Fibroblast of peridontal ligament (primary cell): ENCODE results near the gene HES6.

ENCODE experiments used
- DNase-seq: peaks from one replicate; pipeline ENCODE4 v3.0.0-alpha.2; 2010; ENCODE audit errors: extremely low read depth

The HES6 gene

DNA sequence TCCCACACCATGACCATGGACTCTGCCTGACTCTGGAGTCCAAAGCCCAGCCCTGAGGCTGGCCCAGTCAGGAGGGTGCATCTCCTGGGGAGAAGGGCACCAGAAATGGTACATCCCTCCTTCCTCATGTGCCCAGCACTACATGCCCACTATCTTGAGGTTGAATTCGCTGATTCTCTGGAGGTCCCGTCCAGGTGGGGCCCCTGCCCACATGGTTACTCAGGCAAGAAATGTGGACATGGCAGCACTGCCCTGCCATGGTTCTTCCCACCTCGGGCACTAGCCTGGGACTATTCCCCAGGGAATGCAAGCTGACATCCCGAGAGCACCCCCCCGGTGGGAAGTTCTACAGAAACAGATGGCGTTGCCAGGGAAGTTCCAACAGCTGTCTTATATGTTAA, 15.3 kb upstream of the HES6 start:
- no peak for DNase-seq

DNA sequence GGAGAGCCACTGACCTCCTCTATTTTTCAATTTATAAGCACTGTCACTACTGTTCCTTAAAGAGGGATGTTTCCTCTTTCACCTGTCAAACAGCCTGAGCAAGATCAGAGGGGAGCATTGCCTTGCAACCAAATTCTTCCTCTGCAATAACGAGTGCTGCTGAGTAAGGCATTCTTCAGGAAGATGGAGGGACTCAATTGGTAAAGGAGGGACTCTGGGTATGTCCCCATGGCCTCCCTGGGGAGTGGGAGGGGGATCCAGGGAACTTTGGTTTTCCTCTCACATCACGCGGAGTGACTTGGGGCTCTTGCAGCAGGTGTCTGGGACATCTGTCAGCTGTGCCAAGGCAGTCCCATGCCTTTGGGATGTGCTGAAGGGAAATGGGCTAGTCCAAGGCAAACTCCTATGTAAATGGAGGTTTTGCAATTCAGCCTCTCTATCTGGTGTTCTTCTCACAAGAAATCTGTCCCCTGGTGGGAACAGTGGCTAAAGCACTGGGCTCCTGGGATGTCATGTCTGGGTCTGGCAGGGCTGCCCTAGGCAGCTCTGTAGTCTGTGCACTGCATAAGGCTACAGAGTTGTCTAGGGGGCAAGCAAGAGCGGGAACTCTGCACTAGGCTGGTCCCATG, 14.4 kb upstream of the HES6 start:
- no peak for DNase-seq

DNA sequence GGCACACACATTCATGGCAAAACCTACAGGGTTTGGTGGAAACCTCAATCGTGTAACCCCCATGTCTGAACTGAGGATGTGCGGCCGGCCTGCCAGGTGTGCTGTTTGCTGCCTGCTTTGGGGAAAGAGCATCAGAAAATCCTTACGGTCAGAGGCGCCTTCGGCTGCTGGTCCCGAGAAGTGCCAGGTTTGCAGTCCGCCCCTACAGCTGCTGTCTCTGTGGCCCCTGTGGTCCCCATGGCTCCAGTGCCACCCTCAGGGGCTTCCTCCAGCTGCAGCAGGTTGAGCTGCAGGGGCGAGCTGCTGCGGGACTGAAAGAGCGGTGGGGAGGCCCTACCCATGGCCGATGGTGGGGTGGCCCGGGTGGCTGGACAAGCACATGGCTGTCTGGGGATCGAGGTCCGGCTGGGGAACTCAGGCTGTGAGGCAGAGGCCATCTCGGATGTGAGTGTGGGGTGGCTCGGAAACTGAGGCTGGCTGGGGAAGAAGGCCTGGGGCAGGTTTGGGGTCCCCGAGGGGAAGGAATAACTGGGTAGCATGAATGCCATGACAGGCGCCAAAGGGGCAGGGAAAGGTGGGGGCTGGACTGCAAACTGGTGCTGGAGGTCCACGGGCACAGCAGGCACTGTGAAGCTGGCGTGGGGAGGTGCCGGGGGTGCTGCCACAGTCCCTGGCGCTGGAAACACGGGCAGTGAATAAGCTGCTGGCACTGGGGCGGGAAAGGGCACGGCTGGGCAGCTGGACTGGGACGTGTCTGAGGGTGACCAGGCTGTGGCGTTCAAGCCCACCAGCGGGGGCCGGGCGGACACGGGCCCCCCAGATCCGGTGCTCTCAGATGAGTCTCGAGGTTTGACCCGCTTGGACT, 13.2 kb upstream of the HES6 start:
- no peak for DNase-seq

DNA sequence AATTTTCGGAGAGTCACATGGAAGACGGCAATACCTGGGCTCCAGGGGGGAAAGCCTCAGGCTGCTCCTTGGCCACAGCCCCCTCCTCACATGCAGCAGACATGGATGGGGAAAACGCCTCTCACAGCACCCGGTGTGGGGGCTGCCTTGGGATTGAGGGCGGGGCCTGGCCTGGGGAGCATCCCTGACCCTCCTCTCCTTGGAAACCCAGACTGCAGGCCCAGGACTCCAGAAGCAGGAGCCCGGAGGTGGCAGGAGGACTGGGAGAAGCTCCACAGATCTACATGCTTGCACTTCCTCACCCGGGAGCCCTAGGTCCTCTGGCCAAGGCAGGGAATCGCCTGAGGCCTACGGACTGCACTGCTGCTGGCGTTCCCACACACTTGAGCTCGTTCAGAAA, 12.1 kb upstream of the HES6 start:
- no peak for DNase-seq

DNA sequence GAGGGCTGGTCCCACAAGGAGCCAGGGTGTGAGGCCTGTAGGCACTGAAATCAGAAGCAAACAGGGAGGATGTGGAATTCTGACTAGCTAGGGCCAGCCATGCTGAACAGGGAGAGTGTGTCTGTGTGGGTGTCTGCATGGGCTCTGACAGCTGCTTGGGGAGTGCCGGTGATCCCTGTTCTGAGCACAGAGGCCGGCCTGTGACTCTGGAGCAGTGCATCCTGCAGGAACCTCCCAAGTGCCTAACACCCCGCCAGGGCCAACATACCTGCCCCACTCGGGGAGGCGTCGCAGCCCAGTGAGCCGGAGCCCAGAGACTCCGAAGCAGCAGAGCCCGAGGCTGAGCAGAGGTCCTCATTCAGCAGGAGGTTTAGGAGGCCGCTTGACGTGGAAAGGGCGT, 11.5 kb upstream of the HES6 start:
- no peak for DNase-seq

DNA sequence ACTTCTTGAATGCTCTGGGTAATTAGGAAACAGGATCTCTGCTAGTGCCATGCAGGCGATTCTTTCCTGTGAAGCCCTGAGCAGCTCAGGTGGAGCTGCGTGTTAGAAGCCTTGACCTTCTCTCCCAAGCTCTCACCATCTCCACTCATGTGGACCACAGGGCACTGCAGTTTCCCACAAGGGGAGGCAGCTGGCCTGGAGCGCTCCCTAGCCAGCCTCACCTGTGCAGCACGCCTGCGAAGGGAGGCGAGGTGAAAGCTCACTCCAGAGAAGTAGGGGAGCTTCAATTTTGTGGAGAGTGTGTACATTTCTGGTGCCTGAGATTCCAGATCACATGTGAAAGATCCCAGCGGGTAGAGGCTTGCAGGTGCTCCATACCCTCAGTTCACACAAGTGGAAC, 11.1 kb upstream of the HES6 start:
- no peak for DNase-seq

DNA sequence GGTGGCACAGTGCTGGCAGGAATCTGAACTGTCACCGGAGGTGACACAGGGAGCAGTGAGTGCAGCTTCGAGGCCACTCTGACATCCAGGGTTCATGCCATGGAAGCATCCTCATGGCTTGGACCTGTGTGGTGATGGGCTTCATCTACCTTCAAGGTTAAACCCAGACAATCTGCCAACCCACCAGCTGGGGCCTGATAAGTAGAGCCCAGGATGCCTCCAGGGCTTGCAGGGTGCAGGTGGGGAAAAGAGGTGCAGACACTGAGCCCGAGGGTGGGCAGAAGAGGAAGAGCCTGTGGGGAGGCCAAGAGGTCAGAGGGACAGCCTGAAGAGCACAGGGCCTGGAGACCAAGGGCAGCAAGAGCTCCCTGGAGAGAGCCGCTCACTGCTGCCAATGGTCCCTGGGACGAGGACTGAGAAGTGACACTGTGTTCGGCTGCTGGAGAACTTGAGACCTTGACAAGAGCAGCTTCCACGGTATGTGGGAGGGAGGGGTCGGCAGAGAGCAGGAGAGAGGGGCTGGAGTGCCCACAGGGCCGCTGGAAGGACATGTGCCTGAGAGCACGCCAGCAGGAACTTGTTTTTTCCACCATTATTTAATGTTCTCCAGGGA, 8.1 kb upstream of the HES6 start:
- DNase-seq = no peak

DNA sequence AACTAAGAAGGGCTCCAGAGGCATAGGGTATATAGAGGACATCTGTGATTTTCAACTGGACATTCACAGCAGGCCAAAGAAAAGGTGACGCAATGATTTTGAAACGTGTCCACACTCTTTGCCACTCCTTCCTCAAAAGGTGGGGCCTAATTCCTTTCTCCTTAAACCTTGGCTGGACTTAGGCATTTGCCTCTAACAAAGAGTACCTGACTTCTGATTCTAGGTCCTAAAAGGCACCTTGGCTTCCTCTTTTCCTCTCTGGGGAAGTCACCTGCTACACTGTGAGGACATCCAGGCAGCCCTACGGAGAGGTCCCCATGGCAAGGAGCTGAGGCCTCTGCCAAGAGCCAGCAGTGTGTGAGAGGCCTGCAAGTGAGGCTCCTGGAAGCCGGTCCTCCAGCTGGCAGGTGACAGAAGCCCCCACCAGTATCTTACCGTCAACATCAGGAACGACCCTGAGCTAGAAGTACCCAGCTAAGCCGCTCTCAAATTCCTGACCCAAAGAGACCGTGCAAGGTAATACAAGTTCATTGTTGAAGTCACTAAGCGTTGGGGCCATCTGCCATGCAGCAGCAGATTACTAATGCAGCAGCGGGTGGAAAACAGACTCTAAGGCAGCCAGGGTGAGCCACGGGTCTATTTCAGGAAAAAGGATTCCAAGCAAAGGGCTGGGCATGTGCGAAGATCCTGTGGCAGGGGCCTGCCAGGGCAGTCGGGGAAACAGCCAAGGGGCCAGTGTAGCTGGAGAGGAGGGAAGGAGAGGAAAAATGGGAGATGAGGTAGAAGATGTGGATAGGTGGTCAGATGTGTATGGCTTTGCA, 7.4 kb upstream of the HES6 start:
- no peak for DNase-seq

DNA sequence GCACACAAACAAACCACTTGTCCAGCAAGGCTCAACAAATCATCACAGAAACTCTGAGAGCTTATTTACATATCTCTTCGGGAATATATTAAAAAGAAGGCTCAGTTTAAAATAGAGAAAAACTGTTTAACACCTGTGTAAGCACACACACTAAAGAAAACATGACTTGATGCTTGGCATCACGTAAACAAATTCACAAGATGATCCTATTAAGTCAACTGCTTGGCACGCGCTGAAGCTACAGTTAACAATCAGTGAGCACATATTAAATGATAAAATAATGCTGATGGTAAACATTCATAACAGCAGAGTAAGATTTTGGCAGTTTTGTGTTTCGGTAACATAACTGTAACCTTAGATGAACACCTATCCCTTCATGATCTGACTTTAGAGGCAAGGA, 4.3 kb upstream of the HES6 start:
- DNase-seq = no peak

DNA sequence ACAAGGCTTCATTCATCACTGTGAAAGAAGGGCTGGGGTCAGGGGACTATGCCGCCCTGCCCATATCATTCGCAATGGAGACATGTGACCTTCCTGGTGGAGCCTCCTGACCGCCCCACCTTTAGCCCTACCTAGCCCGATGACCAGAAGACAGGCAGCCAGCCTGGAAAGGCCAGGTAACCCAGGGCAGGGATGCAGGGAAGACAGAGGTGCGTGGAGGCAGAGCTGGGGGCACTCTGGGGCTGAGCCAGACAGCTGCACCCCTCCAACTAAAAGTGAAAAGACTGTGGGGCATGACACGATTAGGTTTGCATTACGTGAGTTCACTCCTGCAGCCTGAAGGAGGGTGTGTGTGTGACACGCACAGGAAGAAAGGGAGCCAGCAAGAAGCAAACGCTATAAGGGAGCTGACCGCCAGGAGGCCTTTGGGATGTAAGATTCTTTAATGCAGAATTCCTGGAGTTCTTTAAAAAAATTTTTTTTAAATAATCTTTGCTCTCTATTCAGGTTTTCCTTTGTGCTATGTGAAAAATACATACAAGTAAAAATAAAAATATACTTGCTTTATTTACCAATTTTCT, 3.7 kb upstream of the HES6 start:
- DNase-seq = no peak

DNA sequence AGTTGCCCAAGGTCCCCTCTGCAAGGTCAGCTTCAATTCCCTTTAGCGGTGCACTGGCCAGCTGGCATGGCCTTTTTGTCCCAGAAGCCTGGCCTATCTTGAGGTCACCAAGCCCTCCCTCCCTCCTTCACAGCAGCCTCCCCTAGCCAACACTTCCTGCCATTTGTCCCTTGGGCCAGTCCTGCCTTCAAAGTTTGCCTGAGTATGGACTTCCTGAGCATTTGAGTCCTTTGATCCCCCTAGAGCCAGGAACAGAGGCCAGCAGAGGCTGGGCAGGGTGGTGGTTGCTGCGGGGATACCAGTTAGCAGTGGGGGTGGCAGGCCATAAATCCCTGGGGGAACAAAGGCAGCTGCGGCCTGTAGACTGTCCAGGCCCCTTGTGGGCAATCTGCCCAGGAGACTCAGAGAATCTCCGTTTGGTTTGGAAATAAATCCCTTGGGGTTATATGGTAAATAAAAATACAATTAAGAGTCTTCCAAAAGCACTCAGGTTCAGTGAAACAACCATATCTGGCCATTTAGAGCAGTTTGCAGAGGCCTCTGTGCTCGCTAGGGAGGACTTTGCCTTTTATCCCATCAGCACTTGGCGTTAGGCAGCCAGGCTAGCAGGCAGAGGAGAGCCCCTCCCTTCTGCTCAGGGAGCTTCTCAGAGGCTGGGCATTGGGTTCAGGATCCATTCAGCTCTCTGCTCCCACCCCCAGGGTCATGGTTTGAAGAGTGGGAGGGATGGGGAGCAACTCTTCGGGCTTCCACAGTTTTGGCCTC, 3.1 kb upstream of the HES6 start:
- DNase-seq = no peak

DNA sequence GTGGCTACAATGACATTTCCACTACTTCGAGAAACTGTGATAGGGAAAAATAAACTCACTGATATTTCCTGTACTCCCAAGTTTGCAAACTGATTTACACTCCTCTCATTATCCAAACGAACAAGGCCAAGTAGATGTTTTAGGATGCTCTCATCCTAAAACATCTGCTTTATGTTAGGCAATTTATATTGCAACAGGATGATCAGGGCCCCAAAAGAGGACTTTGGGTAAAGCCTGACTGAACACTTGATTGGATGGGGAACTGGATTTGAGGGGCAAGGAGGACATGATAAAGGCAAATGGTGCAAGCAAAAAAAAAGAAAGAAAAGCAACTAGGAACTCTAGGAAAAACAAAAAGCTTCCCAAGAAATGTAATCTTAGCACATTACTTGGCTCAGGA, 2.1 kb upstream of the HES6 start:
- peak; percentile 49 for DNase-seq

DNA sequence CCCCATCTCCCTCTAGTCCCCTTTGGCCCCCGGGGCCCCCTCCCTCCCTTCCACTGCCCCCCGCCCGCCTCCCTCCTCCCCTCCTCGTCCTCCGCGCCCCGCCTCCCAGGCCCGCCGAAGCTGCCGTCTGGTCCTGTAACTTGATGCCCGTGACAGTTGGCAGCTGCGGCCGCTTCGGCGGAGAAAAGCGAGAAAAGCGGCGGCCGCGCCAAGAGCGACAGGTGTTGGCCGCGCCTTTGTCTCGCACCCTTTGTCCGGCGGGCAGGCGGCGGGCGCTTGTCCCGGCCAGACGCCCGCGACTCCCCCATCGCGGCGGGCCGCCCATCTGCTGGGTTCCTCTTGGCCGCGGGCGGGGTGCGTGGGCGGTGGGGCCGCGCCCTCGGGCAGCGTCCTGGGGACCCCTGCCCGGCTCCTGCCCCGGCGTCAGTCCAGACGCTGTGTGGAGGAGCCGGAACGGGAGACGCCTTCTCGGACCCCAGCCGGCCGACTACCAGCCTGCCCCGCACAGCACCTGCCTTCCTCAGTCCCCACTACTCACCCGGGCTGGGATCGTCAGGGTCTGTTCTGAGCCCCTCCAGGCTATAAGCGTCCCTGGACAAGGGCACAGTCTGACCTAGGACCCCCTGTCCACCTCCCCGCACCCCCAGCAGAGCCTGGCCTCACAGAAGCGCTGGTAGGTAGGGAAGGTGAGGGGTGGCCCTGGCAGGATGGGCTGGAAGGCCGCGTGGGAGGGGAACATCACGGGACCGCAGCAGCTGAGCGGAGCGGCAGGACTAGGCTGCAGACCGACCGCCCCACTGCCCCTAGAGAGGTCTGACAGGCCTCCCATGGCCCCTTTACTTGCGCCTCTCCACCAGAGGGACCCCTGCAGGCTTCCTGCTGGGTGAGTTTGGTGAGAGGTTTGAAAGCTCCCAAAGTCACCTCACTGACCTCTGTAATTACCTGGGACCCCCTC, 1.2 kb upstream of the HES6 start:
- DNase-seq = no peak

DNA sequence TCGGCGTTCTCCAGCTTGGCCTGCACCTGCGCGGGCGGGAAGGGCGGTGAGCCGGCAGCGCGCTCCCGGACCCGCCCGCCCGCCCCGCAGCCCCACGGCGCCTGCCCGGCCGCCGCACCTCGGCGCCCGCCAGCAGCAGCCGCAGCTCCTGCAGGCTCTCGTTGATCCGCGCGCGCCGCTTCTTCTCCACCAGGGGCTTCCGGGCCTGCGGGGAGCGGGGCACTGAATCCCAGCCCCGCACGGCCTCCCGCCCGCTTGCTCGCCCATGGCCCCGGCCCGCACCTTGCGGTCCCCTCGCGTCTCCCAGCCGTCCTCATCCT, 335 bp downstream of the HES6 start:
- no peak for DNase-seq

DNA sequence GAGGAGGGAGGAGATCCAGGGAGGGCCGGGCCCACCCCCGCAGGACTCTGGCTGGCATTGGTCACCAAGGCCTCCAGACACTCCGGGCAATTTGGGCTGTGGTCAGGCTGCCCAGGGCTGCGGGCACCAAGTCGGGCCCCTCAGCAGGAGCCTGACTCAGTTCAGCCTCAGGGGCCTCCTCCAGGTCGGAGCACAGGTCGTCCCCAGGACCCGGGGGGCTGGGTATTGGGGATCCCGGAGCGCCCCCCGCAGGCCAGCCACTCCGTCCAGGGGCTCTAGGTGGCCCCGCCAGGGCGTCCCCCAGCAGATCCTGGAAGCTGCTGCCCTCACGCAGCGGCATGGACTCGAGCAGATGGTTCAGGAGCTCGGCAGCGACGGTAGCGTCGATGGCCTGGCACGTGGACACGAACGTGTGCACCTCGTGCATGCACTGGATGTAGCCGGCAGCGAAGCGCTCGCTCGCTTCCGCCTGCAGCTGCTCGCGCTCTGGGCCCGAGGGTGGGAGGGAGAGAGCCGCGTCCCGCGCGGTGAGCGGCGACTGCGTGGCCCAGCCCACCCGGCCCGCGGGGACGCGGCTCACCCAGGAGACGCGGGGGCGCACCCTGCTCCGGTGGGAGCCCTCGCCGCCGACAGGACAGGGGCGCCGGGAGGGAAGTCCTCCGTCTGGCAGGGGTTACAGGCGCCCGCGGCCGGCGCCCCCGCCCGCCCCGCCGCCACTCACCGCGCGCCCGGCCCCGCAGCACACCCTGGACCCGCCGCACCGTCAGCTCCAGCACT, 884 bp downstream of the HES6 start:
- no peak for DNase-seq

DNA sequence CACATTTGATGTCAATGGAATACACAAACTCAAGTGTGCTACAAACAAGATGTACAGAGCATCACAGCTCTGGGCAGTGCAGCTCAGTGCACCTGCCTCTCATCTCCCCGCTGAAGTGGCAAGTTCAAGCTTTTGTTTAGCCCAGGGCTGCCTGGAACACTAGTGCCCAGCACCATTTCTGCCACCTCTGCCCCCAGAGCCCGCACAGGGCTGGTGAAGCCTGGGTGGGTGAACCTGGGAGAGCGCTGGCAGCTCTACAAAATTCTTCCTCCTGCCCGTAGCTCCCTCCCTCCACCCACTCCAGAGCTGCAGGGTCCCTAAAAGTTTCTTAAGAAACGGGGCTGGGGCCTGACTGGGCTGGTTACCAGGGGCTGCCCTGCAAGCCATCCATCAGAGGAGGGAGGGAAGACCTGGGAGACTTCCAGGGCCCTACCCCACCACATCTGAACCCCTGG, 1.5 kb downstream of the HES6 start:
- no peak for DNase-seq

DNA sequence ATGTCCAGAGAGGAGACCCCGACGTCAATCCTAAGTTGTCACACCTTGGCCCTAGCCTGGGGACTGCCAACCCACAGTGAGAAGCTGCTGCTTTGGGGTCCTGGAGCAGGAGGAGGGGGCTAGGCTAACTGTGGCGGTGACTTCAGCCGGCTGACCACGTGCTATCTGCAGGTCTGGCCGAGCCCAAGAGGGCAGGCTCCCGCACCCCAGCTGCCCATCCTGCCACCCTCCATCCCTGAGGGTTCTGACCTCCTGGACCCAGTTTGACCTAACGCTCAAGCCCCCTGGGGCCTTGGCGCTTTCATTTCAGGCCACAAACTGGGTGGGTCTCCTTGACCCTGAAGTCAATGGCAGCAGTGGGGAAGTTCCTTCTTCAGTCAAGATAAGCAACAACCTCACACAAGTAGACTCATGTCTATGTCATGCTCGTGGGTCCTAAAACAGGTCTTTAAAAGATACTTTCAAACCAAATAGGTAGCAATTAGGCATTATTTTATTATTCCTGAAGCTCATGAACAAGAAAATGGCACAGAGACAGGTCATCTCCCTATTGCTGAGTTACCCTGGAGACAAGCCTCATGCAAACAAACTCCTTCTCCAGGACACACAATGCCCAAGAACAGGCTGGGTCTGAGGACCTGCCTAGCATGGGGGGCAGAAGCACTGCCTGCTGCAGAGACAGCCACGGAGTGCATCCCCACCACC, 2.3 kb downstream of the HES6 start:
- no peak for DNase-seq

DNA sequence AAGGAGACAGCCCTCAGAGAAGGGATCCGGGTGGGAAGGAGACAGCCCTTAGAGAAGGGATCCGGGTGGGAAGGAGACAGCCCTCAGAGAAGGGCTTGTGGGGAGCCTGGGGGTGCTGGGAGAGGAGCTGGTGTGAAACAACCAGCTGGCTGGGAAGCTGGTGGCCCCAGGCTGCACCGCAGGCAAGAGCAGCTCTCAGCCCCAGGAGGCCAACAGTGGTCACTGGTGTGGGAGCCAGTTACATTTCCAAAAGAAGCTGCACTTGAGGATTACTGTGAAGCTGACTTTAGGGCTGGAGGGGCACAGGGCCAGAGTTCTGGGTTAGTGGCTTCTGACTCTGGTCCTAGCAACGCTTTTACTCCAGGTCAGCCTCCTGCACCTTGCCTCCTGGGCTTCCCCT, 3.3 kb downstream of the HES6 start:
- DNase-seq = no peak

DNA sequence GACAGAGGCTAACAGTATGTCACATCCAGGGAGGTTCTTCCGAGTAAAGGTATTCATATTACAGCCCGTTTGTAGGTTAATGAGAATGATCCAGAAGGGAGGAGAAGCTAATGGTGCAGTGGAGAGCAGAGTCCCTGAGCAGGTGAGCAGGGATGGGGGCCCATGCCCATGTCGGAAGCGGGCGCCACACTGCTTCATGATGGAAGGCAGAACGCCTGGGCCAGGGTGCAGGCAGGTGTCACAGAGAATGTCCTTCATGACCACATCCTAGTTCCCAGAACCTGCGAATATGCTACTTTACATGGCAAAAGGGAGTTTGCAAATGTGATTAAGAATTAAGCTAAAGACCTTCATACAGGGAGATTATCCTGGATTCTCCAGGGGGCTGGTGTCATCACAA, 4.0 kb downstream of the HES6 start:
- DNase-seq = no peak
